ENCODE results near the gene SYNM.
"Not testable (repeated sequence)": the region's sequence is repeated elsewhere in the genome, so short reads cannot be mapped to it uniquely, and the experiment has no call there.

The SYNM gene

DNA sequence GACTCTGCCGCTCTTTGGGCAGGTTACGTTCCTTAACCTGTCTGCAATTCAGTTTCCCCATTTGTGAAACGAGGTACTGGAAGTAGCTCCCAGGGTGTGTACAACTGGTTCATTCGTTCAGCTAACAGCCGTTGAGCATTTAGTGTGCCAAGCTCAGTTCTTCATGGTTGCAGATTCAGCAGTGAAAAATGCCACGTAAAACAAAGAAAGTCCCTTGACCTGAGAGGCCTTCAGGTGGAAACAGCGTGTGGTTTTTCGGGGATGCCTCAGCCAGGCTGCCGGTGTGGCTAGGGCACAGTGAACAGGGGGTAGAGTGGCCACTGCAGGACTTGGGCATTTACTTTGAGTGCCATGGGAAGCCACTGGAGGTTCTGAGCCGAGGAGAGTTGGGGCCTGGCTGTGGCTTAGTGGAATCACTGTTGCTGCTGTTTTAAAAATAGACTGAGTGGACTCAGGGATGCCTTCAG is 4.7 kb downstream of the SYNM start:
- DNase-seq: no peak

GRCh38 chr15:99110093-99110492 is 5.2 kb downstream of the SYNM start:
- DNase-seq: no peak

DNA sequence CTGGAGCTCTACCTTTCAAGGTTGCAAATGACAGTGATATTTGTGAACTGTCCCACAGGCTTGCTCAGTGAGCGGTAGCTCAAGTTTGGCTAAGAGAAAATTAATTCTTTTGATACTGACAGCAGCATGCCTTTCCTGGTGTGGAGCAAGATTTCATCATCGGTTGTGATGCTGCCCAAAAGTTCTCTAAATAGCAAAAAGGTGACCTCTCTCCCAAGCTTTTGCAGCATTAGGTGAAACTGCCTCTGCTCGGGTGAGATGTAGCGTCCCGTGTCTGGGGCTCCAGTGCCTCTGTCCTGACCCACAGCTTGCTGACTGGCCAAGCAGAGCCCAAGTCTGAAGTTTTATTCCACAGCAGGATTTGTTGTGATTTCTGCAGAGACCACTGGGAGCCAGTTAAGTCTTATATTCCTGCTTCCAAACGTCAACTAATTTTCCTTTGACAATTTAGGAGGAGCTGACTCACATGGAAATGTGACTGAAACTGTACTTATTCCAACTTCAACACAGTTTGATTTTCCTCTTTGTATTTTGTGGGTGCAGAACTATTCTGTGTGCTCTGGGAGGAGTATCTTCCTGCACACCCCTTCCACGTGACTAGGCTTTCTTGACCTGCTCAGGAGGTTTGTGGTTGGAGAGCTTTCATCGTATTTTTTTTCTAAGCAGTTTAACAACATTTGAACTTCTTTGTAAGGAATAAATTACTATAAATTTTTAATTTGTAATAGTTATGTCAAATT is 5.9 kb downstream of the SYNM start:
- no peak for DNase-seq

DNA sequence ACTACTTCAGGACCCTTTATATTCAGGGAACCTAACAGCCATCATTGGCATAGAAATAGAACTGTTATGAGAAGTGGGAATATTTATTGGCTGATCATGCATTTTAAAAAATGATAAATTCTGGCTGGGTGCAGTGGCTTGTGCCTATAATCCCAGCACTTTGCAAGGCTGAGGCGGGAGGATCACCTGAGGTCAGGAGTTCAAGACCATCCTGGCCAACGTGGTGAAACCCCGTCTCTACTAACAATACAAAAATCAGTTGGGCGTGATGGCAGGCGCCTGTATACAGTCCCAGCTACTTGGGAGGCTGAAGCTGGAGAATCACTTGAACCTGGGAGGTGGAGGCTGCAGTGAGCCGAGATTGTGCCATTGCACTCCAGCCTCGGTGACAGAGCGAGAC is 6.8 kb downstream of the SYNM start:
- not testable (repeated sequence) for DNase-seq

- no peak for DNase-seq
These were observed 8.8 kb downstream of the SYNM start for GRCh38 chr15:99113547-99114271.

DNA sequence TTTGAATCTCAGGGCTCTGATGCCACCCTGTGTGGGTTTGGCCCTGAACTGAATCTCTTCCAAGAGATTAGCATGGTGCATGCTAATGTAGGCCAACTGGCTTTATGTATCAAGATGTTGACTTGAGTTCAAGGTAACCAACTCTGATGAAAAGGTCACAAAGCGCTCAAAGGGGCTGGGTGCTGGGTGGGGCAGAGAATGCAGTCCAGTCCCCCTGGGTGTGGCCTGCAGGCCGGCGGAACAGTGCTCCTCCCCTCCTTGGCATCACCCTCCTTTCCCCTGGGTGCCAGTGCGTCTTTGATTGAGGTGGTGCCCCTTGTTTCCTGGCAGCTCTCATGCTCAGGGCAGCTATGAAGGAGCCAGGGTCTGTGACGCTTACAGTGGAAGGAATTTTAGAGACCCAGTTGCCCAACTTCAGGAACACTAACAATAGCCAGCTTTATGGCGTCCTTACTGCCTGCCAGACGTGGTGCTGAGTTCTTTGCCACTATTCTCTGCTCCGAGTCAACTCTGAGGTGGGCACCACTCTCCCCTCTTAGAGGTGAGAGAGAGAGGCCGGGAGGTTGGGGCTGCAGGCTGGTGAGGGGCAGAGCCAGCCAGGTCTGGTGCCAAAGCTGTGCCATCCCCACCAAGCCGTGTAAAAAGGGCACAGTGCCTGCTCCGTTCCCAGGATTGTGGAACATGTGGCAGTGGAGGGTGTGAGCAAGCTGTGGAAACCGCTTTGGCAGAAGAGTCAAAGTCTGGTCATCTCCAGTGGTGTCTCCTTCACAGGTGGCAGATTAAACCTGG is 9.8 kb downstream of the SYNM start:
- DNase-seq: no peak

DNA sequence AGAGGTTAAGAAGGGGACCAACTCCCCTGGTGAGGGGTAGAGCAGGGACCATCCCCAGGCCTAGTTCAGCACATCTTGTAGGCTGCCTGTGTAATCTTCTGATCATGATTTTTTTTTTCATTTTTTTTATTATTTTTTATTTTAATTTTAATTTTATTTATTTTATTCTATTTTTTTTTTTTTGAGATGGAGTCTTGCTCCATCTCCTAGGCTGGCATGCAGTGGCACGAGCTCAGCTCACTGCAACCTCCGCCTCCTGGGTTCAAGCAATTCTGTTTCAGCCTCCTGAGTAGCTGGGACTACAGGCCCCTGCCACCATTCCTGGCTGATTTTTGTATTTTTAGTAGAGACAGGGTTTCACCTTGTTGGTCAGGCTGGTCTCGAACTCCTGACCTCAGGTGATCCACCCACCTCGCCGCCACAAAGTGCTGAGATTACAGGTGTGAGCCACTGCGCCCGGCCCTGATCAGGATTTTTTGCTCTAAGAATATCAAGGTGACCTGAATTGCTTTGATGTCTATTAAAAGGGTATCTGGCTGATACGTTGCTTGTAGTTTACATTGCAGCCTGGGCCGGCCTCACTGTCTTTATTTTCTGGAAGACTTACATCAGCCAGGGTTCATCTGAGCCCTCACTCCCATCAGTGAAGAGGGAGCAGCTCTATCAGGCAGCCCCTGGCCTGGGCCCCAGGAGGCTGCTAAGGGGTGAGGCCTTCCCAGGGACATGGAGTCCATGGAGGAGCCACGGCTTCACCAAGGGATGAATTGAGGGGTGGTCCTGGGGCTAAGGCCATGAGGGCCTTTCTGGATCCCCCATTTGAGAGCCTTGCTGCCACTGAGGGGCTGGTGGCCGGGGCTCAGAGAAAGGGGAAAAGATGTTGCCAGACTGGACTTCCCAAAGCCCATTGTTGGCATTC is 10.7 kb downstream of the SYNM start:
- DNase-seq: no peak

DNA sequence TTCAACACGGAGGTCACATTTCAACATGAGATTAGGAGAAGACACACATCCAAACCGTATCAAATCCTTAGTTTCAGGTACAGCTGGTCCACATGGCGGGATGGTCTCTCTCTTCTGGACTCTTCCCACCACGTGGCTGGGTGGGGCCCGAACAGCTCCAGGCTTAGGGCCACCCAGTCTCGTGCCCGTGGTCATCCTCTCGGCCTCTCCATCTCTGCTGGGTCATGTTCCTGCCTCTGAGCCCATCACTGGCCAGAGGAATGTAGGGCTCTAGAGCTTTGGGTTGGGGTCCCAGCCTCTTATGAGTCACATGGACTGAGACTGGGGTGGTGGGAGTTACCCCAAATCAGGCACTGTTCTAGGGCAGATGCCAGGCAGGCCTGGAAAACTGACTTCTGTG is 12.2 kb downstream of the SYNM start:
- no peak for DNase-seq

DNA sequence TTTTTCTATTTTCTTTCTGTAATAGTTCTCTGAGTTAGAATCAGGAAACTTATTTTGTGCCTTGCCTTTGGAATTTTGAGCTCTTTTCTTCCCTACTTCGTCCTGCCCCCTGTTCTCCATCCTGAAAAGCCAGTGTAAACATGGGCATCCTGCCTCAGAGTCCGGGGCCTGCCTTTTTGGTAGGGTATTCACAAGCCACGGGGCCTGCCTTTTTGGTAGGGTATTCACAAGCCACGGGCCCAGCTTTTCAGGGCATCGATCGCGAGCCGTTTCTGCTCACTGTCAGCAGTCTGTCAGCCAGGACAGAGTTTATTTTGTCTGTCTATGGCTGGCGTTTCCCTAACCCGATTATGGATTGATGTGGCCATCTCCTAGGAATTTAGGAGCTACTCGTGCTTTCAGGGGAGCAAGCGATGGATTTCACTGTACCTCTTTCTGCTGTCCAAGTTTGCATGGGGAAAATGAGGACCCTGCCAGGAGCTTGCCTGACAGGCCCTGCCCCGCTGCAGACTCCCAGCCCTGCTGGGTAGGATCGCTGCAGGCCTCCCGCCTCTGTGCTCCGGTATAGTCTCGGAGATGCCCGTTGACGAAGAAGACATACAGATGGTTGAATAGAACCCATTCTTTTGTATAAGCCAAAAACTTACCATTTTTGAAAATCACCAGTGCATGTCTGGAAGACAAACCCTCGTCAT is 12.8 kb downstream of the SYNM start:
- DNase-seq: no peak

DNA sequence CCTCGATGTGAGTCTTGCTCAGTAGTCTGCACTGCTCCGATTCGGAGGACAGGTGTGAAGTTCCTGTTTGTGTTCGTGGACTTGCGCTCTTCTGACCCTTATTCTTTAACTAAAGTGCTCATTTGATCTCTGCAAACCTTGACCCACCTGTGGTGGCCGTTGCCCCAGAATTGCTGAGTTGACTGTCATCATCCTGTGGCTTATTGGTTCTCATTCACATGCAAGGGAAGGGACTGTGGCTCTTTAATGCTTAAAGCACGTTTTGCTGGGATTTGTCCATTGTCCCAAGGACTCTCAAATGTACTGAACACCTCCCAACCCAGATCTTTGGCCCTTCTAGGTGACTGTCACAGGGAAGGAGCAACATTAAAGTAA is 13.4 kb downstream of the SYNM start:
- DNase-seq: no peak

DNA sequence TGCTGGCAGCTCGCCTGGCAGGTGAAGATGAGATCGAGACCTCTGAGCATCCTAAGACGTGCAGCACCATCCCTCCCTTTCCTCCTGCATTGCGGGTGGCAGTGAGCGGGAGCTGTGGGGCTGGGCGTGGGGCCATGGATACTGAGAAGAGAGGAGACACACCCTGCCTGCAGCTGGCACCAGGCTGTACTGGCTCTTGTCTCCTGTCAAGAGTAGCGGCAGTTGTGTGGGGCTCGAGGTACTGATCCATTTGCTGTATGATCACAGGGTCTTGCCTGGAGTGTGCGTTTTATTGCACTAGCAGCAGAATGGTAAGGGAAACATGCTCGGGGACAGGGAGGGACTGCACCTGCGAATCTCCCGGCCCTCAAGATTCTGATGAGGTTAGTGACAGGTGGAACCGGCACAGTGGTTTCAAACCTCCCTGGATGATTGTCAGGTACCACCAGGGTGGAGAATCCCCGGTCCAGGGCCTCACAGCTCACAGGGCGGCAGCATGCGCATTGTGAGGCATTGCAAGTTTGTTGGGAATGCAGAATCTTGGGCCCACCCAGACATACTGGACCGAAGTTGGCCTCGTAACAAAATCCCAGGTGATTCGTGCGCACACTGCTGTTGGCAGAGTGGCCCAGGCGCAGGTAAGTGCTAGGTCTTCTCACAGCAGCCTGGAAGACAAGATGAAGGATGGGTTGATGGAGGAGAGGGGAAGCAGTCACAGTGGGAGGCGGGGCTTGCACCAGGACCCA is 14.1 kb downstream of the SYNM start:
- no peak for DNase-seq

DNA sequence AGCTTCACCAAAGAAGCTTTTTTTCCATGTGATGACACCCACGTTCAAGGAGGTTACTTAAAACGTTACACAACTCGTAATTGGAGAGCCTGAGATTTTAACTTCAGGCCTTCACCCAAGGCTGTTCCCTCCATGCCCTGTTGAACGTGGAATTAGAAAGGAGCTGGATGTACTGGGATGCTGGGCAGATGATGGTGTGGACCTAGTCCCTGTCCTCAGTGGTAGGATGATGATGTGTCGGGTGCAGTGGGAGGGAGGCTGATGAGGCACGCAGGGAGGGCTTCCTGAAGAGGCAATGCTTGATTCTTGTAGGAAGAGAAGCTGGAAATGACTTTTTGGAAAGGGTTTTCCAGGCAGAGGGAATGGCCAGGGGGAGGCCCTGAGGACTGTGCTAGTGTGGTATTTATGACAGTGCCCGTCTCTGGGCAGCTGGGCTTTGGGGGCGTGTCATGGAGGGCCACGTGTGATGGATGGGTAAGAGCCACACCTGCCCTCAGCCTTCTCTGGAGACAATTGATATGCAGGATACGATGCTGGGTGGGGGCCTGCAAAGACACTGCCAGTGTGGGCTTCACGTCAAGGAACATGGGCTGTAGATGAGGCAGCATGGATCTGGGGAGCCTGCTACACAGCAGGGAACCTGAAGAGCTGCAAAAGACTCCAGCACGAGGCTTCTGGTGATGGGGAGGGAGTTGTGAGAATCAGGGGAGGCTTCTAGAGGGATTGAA is 15.3 kb downstream of the SYNM start:
- DNase-seq: no peak

- no peak for DNase-seq
These were observed 16.3 kb downstream of the SYNM start for GRCh38 chr15:99121207-99121606.

- DNase-seq: no peak
These were observed 17.0 kb downstream of the SYNM start for GRCh38 chr15:99121691-99122410.

DNA sequence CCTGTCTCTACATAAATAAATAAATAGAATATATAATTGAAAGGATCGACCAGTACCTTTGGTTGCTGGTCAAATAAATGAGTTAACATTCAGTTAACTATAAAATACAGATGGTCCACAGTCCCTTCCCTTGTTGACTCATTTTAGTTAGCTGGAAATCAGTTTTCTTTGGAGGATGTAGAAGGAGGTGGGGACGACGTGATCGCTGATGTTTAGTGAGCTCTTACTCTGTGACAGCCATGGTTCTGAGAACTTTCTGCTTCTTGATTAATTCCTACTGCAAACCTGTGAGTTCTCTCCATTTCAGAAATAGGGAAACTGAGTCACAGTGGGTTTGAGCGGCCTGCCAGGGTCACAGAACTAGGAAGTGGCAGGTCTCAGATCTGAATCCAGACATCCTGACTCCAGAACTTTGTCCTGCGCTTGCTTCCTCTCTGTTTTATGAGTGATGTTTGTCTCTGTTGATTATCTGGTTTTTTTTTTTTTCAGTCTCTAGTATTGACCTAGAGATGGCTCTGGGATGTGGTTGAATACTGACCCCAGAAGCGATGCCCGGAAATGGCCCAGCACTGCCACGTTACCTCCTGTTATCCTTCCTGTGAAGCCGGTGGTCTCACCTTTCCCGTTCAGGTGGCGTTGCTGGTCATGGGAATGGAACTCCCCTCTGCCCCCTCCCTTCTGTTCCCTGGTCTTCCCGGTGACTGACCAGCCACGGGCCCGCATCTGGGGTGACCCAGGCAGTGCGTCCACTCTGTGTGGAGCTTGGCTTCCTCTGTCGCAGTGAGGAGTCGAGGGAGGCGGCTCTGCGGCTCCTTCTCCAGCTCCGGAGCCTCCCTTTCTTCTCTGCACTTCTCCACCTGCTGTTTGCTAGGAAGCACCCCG is 18.2 kb downstream of the SYNM start:
- no peak for DNase-seq

GRCh38 chr15:99123713-99124451 is 19.0 kb downstream of the SYNM start:
- DNase-seq: no peak

DNA sequence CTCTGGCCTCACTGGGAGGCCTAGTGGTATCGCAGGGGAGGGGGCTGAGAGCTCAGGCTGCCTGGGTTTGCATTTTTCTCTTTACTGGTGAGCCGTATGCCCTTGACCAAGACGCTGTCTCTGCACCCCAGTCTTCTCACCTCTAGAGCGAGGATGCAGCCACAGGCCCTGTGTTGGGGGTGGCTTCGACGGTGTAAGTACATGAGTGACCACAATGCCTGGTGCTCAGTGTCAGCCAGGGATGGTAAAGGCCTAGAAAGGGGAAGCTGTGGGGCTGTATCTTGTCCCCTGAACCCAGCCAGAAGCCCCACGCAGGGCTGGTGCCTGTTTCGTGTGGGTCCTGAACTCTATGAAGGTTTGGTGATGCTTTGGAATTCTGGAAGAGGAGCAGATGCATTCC is 19.8 kb downstream of the SYNM start:
- DNase-seq: no peak
